H9 (cell line): ENCODE results near the gene SELPLG. TPM values are rescaled to one million over a fixed set of nuclear protein-coding genes. Genes with fewer than 3 reads are reported as not detected.

Experiments
- DNase-seq: peaks from one replicate; pipeline ENCODE4 v3.0.0-alpha.2; 2017
- H2AFZ ChIP-seq: one replicate; pipeline ENCODE4 v1.6.1; 2013; ENCODE audit warnings: mild to moderate bottlenecking, low read length, control low read depth, moderate library complexity
- H2AK5ac ChIP-seq: 2 replicates; pipeline ENCODE4 v1.6.1; 2013; ENCODE audit warnings: low read length, control low read depth, mixed read lengths; ENCODE audit not compliant: insufficient read length
- H2BK120ac ChIP-seq: one replicate; pipeline ENCODE4 v1.6.1; 2013; ENCODE audit warnings: low read depth, mild to moderate bottlenecking, low read length, control low read depth, inconsistent platforms; ENCODE audit not compliant: poor library complexity, severe bottlenecking
- H2BK12ac ChIP-seq: 2 replicates; pipeline ENCODE4 v1.6.1; 2013; ENCODE audit warnings: low read length, control low read depth, mixed read lengths, low read depth; ENCODE audit not compliant: insufficient read length
- H2BK15ac ChIP-seq: 2 replicates; pipeline ENCODE4 v1.6.1; 2013; ENCODE audit warnings: low read depth, low read length, control low read depth
- H2BK20ac ChIP-seq: one replicate; pipeline ENCODE4 v1.6.1; 2013; ENCODE audit warnings: low read depth, mild to moderate bottlenecking, low read length, control low read depth, inconsistent platforms; ENCODE audit not compliant: poor library complexity, severe bottlenecking
- H2BK5ac ChIP-seq: 2 replicates; pipeline ENCODE4 v1.6.1; 2013; ENCODE audit warnings: low read length, control low read depth, mixed read lengths; ENCODE audit not compliant: insufficient read length
- H3K14ac ChIP-seq: 2 replicates; pipeline ENCODE4 v1.6.1; 2013; ENCODE audit warnings: low read length, control low read depth; ENCODE audit not compliant: insufficient read depth
- H3K18ac ChIP-seq: 2 replicates; pipeline ENCODE4 v1.6.1; 2013; ENCODE audit warnings: low read depth, mild to moderate bottlenecking, mixed read lengths, low read length, control low read depth; ENCODE audit not compliant: insufficient read length
- H3K23ac ChIP-seq: 2 replicates; pipeline ENCODE4 v1.6.1; 2013; ENCODE audit warnings: low read length, control low read depth, mixed read lengths, low read depth; ENCODE audit not compliant: insufficient read length
- H3K23me2 ChIP-seq: 2 replicates; pipeline ENCODE4 v1.6.1; 2013; ENCODE audit warnings: low read depth, mild to moderate bottlenecking, mixed read lengths, low read length, control low read depth; ENCODE audit not compliant: insufficient read length, poor library complexity, severe bottlenecking
- H3K27ac ChIP-seq: 2 replicates; pipeline ENCODE4 v1.5.1; 2013; ENCODE audit warnings: low read length, control low read depth, mixed read lengths, low read depth; ENCODE audit not compliant: insufficient read length
- H3K27me3 ChIP-seq: 2 replicates; pipeline ENCODE4 v1.6.1; 2013; ENCODE audit warnings: low read length, control low read depth, inconsistent platforms; ENCODE audit not compliant: insufficient read depth
- H3K4ac ChIP-seq: 2 replicates; pipeline ENCODE4 v1.6.1; 2013; ENCODE audit warnings: low read depth, mild to moderate bottlenecking, control low read depth, inconsistent platforms, low read length, moderate library complexity
- H3K4me1 ChIP-seq: 2 replicates; pipeline ENCODE4 v1.6.1; 2013; ENCODE audit warnings: low read length, control low read depth, inconsistent platforms; ENCODE audit not compliant: insufficient read depth
- H3K4me2 ChIP-seq: 2 replicates; pipeline ENCODE4 v1.6.1; 2013; ENCODE audit warnings: low read length, control low read depth, mixed read lengths; ENCODE audit not compliant: insufficient read length, insufficient read depth
- H3K56ac ChIP-seq: 2 replicates; pipeline ENCODE4 v1.6.1; 2013; ENCODE audit warnings: low read depth, mild to moderate bottlenecking, mixed read lengths, low read length, control low read depth; ENCODE audit not compliant: insufficient read length
- H3K79me1 ChIP-seq: 2 replicates; pipeline ENCODE4 v1.6.1; 2013; ENCODE audit warnings: low read depth, mild to moderate bottlenecking, moderate library complexity, low read length, control low read depth, inconsistent platforms; ENCODE audit not compliant: insufficient read depth, poor library complexity, severe bottlenecking
- H3K79me2 ChIP-seq: 2 replicates; pipeline ENCODE4 v1.6.1; 2013; ENCODE audit warnings: low read length, control low read depth, inconsistent platforms; ENCODE audit not compliant: insufficient read depth
- H3K9ac ChIP-seq: 2 replicates; pipeline ENCODE4 v1.6.1; 2013; ENCODE audit warnings: low read length, control low read depth, mixed read lengths; ENCODE audit not compliant: insufficient read length; ENCODE audit errors: extremely low read depth
- H3K9me3 ChIP-seq: one replicate; pipeline ENCODE4 v1.6.1; 2013; ENCODE audit warnings: low read depth, low read length, inconsistent platforms; ENCODE audit not compliant: control insufficient read depth
- H3T11ph ChIP-seq: one replicate; pipeline ENCODE4 v1.6.1; 2013; ENCODE audit warnings: mild to moderate bottlenecking, low read length, control low read depth, inconsistent platforms
- H4K20me1 ChIP-seq: one replicate; pipeline ENCODE4 v1.6.1; 2013; ENCODE audit not compliant: control insufficient read depth, insufficient read length, insufficient read depth
- H4K5ac ChIP-seq: 2 replicates; pipeline ENCODE4 v1.6.1; 2013; ENCODE audit warnings: low read depth, mild to moderate bottlenecking, mixed read lengths, low read length, control low read depth; ENCODE audit not compliant: insufficient read length
- H4K8ac ChIP-seq: replicated peaks from 2 replicates; pipeline ENCODE4 v1.6.1; 2013; ENCODE audit warnings: low read length, control low read depth, mixed read lengths, low read depth; ENCODE audit not compliant: insufficient read length
- H4K91ac ChIP-seq: 2 replicates; pipeline ENCODE4 v1.6.1; 2013; ENCODE audit warnings: low read depth, mild to moderate bottlenecking, moderate library complexity, mixed read lengths, low read length, control low read depth; ENCODE audit not compliant: insufficient read length
- H3K27ac Mint-ChIP-seq, 3 experiments: 2 replicates in 2 of 3; 3 replicates in 1 of 3; pipeline ENCODE4 v1.8.0; 2020 to 2021; ENCODE audit warnings: mixed read lengths in 3 of 3, mild to moderate bottlenecking in 1 of 3, moderate library complexity in 1 of 3
- H3K27me3 Mint-ChIP-seq: 2 replicates; pipeline ENCODE4 v1.8.0; 2021; ENCODE audit warnings: low read depth, mild to moderate bottlenecking, moderate library complexity, mixed read lengths
- H3K36me3 Mint-ChIP-seq, 3 experiments: 2 replicates in 2 of 3; 3 replicates in 1 of 3; pipeline ENCODE4 v1.8.0; 2020 to 2021; ENCODE audit warnings: low read depth in 3 of 3, mixed read lengths in 3 of 3; ENCODE audit not compliant: insufficient read depth in 1 of 3
- H3K4me1 Mint-ChIP-seq, 2 experiments: 2 replicates each; pipeline ENCODE4 v1.8.0; 2020; ENCODE audit warnings: mixed read lengths in 2 of 2
- H3K4me3 Mint-ChIP-seq, 2 experiments: 2 replicates in 1 of 2; 3 replicates in 1 of 2; pipeline ENCODE4 v1.8.0; 2020 to 2021; ENCODE audit warnings: mild to moderate bottlenecking in 2 of 2, mixed read lengths in 2 of 2, moderate library complexity in 1 of 2
- H3K9me3 Mint-ChIP-seq, 2 experiments: 2 replicates in 1 of 2; 3 replicates in 1 of 2; pipeline ENCODE4 v1.8.0; 2020; ENCODE audit warnings: mild to moderate bottlenecking in 2 of 2, mixed read lengths in 2 of 2, moderate library complexity in 1 of 2
- WGBS: extraction: QIAGEN DNeasy Blood & Tissue Kit; methylation state at CpG from one replicate; pipeline ENCODE4 v1.1.7; 2013; ENCODE audit warnings: missing lambda C conversion rate, low lambda C conversion rate, mixed read lengths; ENCODE audit not compliant: insufficient read length; ENCODE audit errors: extremely low coverage; 5-methylcytosine and 5-hydroxymethylcytosine counted together
- total RNA-seq: library from RNA; stranded (reverse); gene quantifications from 2 replicates; pipeline ENCODE4 v1.2.1, GENCODE V29; 2021
- TF ChIP-seq, protein P1 (sequence below): fragments of 200-600 bp; sonication (generic); conservative IDR thresholded peaks from 3 replicates; pipeline ENCODE4 v1.8.0; 2021; ENCODE audit warnings: antibody characterized with exemption, mild to moderate bottlenecking

SELPLG gene
- total RNA-seq, 1 experiment from 2014 or later, result 0.15 TPM

DNA sequence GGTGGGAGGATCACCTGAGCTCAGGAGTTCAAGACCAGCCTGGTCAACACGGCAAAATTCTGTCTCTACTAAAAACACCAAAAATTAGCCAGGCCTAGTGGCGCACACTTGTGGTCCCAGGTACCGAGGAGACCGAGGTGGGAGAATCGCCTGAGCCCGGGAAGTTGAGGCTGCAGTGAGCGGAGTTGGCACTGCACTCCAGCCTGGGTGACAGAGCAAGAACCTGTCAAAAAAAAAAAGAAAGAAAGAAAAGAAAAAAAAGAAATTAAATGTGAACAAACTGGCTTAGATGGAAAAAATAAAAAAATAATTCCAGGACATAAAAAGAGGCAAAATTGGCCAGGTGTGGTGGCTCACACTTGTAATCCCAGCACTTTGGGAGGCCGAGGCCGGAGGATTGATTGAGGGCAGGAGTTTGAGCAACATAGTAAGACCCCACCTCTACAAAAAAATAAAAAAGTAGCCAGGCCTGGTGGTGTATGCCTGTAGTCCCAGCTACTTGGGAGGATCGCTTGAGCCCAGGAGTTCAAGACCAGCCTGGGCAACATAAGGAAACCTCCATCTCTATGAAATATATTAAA, 39.3 kb downstream of the SELPLG start:
- H3K9ac ChIP-seq, result no peak overlapping the region
- no peak overlapping the region for H3T11ph ChIP-seq
- H4K5ac ChIP-seq, result no peak overlapping the region
- Mint-ChIP-seq H3K36me3 (no peaks in the 10 kb centered on the region), H3K27ac (no peak overlapping the region), H3K9me3 (no peaks in the 10 kb centered on the region), H3K27me3 (peaks cover 2% of the 10 kb centered on the region; the same call in 1 of the 2 replicates), H3K4me1 (peaks cover 8 to 20% of the 10 kb centered on the region in 2 experiments; a peak in 3 of 4 replicates), H3K4me3 (no peak overlapping the region)
- TF ChIP-seq, protein P1, sequence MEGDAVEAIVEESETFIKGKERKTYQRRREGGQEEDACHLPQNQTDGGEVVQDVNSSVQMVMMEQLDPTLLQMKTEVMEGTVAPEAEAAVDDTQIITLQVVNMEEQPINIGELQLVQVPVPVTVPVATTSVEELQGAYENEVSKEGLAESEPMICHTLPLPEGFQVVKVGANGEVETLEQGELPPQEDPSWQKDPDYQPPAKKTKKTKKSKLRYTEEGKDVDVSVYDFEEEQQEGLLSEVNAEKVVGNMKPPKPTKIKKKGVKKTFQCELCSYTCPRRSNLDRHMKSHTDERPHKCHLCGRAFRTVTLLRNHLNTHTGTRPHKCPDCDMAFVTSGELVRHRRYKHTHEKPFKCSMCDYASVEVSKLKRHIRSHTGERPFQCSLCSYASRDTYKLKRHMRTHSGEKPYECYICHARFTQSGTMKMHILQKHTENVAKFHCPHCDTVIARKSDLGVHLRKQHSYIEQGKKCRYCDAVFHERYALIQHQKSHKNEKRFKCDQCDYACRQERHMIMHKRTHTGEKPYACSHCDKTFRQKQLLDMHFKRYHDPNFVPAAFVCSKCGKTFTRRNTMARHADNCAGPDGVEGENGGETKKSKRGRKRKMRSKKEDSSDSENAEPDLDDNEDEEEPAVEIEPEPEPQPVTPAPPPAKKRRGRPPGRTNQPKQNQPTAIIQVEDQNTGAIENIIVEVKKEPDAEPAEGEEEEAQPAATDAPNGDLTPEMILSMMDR, result no peak
- H2AFZ ChIP-seq, result no peak overlapping the region
- H4K91ac ChIP-seq, result no peak overlapping the region
- no peak overlapping the region for H2BK120ac ChIP-seq
- no peaks in the 10 kb centered on the region for H3K23me2 ChIP-seq
- no peak for DNase-seq
- no peak overlapping the region for H3K4me2 ChIP-seq
- H3K4ac ChIP-seq, result no peak overlapping the region
- no peaks in the 10 kb centered on the region for H3K4me1 ChIP-seq
- H3K27ac ChIP-seq, result no peak overlapping the region
- no peak overlapping the region for H3K14ac ChIP-seq
- no peak overlapping the region for H4K8ac ChIP-seq
- H3K18ac ChIP-seq, result no peak overlapping the region
- H2BK20ac ChIP-seq, result no peak overlapping the region
- no peak overlapping the region for H3K56ac ChIP-seq
- H2AK5ac ChIP-seq, result no peak overlapping the region
- H2BK12ac ChIP-seq, result no peak overlapping the region
- H3K79me1 ChIP-seq, result no peaks in the 10 kb centered on the region
- no peak overlapping the region for H2BK15ac ChIP-seq
- H2BK5ac ChIP-seq, result no peak overlapping the region
- no peaks in the 10 kb centered on the region for H4K20me1 ChIP-seq
- no peaks in the 10 kb centered on the region for H3K79me2 ChIP-seq
- no CpG with 5 or more reads among the region's 10 CpGs for WGBS
- H3K23ac ChIP-seq, result no peak overlapping the region
- no peaks in the 10 kb centered on the region for H3K9me3 ChIP-seq
- no peaks in the 10 kb centered on the region for H3K27me3 ChIP-seq
